ENCODE measurements around the gene DUSP14.

GRCh38 chr17:37562016-37562745 is 72.5 kb downstream of the DUSP14 start:
- TF ChIP-seq POLR2AphosphoS5 (IDR thresholded peaks at IDR 0.05), result no peak
- TF ChIP-seq POLR2A (IDR thresholded peaks at IDR 0.05), result no peak
- no peak for TF ChIP-seq CTCF (IDR thresholded peaks at IDR 0.05 in 8 of 11, conservative IDR thresholded peaks at IDR 0.05 in 3 of 11)

Measured in spleen (tissue), 7 donors.